PFSK-1 (cell line): ENCODE data around the gene SDCCAG8.

Experiments
- POLR2AphosphoS5 ChIP-seq: IDR thresholded peaks from 2 replicates; pipeline ENCODE4 v1.6.1; 2012; ENCODE audit warnings: low read depth, mild to moderate bottlenecking, control low read depth, low read length, moderate library complexity
- TAF1 ChIP-seq: IDR thresholded peaks from 2 replicates; pipeline ENCODE4 v1.6.1; 2012; ENCODE audit warnings: low read length, control low read depth, borderline replicate concordance; ENCODE audit not compliant: insufficient read depth
- TF ChIP-seq, protein P1 (sequence below), 2 experiments: IDR thresholded peaks; 2 replicates each; pipeline versions ENCODE4 v1.6.1 to v1.8.0; 2011 to 2012; ENCODE audit warnings: low read depth in 2 of 2, low read length in 2 of 2, control low read depth in 1 of 2, inconsistent platforms in 1 of 2, mild to moderate bottlenecking in 1 of 2, moderate library complexity in 1 of 2; ENCODE audit not compliant: insufficient read depth in 1 of 2

DNA sequence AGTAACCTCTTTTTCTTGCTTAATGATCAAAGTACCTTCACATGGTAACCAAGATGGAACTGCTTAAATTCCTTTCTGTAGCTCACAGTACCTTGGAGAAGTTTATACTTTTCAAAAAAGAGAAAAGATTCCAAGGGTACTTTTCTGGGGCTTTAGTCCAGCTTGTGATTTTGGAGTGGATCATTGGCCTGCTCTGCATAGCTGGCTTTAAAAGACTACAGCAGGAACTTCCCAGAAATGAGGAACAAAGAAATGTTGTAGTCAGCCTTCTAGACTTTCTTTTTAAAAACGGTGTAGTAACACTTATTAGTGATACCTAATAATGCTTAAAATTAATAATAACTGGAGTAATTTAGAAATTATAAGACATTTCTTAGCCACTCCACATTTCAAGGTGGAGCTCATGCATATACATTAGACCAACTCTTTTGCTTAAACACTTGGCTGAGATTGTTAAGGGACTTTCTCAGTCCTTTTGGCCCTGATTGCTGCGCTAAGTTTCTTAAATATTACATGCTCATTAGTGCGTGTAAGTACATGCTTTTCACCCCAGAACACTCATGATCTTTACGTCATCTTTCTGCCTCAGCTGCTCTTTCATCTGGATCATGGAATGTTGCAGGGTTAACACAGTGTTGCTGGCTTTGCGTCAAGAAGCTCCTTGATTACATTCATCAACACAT lies 57.3 kb downstream of the SDCCAG8 start:
- TF ChIP-seq POLR2AphosphoS5, result no peak
- no peak for TF ChIP-seq TAF1
- TF ChIP-seq, protein P1, sequence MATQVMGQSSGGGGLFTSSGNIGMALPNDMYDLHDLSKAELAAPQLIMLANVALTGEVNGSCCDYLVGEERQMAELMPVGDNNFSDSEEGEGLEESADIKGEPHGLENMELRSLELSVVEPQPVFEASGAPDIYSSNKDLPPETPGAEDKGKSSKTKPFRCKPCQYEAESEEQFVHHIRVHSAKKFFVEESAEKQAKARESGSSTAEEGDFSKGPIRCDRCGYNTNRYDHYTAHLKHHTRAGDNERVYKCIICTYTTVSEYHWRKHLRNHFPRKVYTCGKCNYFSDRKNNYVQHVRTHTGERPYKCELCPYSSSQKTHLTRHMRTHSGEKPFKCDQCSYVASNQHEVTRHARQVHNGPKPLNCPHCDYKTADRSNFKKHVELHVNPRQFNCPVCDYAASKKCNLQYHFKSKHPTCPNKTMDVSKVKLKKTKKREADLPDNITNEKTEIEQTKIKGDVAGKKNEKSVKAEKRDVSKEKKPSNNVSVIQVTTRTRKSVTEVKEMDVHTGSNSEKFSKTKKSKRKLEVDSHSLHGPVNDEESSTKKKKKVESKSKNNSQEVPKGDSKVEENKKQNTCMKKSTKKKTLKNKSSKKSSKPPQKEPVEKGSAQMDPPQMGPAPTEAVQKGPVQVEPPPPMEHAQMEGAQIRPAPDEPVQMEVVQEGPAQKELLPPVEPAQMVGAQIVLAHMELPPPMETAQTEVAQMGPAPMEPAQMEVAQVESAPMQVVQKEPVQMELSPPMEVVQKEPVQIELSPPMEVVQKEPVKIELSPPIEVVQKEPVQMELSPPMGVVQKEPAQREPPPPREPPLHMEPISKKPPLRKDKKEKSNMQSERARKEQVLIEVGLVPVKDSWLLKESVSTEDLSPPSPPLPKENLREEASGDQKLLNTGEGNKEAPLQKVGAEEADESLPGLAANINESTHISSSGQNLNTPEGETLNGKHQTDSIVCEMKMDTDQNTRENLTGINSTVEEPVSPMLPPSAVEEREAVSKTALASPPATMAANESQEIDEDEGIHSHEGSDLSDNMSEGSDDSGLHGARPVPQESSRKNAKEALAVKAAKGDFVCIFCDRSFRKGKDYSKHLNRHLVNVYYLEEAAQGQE (IDR thresholded peaks at IDR 0.05; ENCODE audit: insufficient read depth in 1 of 2, low read depth in 2 of 2, low read length in 2 of 2), result no peak
